HPDE6-E6E7 (cell line): Measurements from ENCODE around the gene GM2A.

Source experiments
- DNase-seq: peaks from one replicate; pipeline ENCODE4 v3.0.0; 2011; ENCODE audit warnings: missing footprints; ENCODE audit errors: extremely low spot score

The GM2A gene

DNA sequence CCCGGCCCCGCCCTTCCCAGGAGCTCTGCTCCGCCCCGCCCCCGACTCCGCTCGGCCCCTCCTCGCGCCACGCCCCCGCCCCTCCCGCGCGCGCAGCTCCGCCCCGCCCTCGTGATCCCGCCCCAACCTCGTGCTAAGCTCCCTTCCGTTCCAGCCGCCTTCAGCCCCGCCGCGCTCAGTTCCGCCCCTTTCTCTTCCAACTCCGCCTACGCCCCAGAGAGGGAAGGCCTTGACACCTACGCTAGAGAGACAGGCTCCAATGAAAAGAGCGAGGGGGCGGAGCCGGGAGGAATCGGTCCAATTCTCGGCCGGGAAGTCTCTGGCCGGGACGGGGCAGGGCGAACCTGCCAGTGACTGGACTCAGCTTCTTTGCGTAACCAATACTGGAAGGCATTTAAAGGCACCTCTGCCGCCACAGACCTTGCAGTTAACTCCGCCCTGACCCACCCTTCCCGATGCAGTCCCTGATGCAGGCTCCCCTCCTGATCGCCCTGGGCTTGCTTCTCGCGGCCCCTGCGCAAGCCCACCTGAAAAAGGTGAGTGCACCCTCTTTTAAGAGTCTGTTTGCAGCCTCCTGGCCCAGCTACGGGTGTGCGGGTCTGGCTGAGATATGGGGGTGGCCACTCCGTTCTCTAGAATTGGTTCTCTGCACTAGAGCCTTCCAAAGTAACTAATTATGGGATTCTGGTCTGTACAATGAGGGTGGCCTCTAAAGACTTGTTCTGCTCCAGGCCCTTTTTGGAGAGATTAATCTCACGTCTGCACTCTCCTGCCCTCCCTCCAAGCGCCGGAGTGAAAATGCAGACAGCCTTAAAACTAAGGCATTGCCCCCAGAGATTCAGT, at the start of gene GM2A:
TSS of gene GM2A (plus strand) at position 424 of the 843 bp plus-strand sequence. CDS start at position 456, 32 bp downstream.
- DNase-seq, result peak; percentile 96

DNA sequence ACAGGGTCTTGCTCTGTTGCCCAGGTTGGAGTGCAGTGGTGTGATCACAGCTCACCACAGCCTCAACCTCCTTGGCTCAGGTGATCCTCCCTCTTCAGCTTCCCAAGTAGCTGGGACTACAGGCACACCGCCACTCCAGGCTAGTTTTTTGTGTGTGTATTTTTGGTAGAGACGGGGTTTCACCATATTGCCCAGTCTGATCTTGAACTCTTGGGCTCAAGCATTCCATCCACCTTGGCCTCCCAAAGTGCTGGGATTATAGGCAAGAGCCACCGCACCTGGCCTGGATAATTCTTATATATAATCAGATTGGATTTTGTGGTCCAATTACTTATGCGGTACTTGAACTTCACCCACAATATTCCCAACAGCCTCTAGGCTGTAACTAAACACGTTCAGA, 48.9 kb upstream of the GM2A start:
- no peak for DNase-seq

DNA sequence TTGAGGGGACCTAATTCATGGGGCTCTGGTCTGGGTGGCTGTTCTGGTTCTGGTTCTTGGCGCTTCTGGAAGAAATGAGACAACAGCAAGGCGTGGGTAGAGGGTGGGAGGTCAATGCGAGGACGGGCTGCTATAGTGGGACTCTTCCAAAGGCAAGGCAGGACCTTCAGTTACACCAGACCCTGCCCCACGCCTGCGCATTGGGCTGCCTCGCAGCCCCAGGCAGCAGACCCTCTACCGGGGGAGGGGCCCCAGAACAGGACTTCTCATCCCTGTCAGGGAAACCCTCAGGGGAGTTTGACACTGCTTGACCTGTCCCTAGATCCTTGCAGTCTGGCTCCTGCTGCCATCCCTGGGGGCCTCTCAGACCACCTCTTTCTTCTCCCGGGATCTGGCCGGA, 47.6 kb upstream of the GM2A start:
- no peak for DNase-seq

DNA sequence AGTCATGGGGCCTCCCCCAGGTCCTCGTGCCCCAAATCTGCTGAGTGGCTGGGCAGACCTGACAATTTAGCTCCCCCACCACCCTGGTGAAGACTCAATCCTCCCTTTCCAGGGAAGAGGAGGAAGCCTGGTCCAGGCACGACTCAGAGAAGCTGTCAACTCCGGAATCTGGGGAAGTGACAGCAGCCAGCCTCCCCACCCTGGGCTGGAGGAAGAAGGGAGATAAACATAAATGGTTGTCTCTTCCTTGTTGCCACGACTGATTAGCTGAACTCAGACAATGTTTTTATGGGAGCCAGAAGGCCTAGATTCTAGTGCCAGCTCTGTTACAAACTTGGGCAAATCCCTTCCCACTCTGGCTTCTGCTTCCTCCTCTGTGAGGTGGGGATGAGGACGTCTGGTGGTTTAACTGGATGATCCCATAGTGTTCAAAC, 44.5 kb upstream of the GM2A start:
- DNase-seq, result no peak

DNA sequence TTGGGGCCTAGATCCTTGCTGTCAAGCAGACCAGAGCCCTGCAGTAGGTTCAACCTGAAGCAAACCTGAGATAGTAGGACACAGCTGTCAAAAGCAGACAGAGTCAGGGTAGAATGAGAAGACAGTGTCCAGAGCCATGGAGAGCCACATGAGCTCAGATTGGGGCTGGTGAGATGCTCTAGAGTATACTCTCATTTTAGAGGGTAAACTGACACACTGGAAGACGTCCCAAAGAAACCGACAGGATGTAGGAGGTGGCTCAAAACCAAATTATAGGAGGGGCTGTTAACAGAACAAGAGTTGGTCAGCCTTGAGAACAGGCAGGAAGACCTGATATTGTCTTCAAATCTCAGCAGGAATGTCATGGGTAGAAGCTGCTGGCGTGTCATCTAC, 40.6 kb upstream of the GM2A start:
- no peak for DNase-seq

DNA sequence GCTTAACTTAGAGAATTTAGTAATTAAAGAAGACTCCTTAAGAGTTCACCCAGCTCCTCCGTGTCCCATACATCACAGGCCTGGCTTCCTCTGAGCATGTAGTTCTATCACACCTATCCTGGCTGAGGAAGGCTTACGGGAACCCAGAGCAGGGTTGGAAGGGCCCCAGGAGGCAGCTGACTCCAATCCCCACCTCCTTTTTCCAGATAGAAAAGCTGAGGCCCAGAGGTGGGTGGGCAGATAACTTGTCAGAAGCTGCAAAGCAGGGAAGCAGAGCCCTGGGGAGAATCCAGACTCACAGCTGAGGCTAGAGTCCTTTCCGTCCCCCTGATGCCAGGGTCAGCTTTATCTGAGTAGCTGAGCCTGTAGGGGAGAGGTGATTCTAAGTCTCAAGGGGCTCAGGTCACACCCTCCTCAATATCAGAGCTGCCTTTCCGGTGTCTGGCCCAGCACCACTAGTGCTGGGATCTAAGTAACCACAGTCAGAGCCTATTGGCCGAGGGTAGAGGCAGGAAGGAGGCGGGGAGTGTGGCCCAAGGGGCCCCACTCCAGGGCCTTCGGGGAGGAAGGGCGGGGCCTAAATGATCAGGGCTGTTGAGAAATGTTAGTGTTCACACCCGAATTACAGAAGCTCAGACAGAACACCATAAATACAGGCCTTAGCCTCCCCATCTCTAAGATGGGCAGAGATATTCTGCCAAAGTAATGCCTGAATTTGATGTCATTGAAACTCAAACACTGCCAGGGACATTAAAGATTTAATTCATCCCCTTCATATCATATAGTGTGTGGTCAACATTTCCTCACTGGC, 39.0 kb upstream of the GM2A start:
- DNase-seq, result peak; percentile 57

DNA sequence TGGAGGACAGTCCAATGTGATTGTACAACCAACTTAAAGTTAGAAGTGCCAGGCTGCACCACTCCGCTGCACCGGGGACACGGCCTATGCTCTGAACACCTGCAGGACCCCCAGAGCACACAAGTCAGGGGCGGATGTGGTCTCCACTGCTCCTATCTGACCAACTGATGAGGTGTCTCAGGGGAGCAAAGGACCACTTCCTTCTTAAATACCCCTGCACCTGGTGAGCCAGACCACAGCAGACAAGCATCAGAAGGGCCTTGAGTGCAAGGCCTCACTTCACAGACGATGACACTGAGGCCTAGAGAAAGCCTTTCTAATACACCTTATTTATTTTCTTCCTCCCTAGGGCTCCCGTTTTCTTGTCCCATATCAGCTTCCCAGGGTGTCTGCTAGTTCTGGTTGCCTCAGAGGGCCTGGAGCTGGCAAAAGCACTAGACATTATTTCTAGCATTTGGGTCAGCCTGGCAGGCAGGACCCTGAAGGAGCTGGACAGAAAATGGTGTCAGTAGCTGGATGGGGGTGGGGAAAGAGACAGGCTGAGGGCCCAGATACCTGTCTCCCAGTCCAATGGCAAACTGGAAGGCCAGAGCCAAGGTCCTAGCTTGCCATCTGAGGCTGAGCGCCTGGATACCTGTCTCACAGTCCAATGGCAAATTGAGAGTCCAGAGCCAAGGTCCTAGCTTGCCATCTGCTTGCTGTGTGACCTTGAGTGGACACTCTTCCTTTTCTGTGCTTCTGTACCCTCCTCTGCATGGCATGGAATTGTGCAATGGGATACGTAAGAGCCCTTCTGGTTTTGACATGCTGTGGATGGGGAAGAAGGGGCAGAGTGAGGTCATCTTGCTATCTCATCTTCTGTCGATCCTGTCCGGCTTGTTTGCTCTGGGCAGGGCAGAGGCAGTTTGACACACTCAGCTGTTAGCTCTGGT, 38.1 kb upstream of the GM2A start:
- peak; percentile 58 for DNase-seq

DNA sequence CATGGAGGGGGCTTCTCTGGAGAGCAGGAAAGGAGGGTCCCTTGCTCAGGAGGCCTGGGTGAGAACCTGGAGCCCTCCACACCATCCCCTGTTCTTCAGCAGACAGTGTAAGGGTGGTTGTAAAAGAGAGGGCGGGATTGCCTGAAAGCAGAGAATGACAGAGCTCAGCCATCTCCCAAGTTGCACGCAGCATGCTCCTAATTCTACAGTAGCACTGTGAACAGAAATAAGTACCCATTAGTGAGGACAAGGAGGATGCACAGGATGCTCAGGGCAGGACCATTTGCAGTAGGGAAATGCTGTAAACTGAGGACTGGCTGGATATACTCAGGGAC, 37.5 kb upstream of the GM2A start:
- no peak for DNase-seq

DNA sequence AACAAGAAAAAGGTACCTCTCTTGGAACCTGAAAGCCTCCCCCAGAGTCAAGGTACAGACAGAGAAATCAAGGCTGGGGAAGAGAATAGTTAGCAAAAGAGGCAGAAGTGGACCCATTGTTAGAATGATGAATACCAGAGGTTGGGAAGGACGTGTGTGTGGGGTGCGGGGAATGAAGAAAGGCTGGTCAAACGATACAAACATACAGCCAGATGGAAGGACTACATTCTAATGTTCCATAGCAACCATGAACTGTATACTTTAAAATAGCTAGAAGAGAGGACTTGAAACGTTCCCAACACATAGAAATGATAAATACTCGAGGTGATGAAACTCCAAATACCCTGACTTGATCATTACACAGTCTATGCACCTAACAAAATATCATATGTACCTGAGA, 36.2 kb upstream of the GM2A start:
- no peak for DNase-seq

DNA sequence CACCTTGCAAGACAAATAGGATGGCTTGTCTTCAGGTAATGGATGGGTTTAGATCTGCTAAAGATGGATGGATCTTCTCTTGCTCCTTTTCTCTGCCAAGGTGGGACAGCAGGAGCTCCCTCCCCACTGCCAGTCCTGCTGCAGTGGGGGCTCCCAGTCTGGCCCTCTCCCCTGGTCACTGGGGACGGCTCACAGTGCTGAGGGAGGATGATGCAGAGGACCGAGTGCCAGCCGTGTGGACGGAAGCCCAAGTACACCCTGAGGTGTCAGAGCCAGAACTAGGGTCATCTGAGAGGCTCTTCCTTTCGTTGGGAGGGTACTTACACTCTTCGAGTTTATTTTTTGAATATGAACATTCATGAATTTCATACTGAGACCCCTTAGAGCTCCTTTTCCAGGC, 34.8 kb upstream of the GM2A start:
- DNase-seq, result no peak

DNA sequence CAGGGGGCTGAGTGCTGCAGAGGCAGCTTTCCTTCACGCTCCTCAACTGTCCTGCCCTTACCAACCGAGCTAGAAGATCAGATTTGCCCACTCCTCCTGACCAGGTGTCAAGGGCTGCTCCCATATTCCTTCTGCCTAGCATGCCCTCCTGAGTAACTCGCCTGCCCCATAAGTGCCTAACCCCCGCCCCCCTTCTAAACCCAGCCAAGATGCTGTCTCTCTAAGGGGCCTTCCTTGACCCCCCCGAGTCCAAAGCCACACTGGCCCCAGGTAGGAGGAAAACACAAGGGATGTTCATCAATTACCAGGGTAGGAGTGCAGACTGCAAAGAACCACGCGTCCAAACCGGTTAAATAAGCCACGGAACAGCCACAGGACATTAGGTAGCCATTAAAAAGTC, 33.8 kb upstream of the GM2A start:
- no peak for DNase-seq

DNA sequence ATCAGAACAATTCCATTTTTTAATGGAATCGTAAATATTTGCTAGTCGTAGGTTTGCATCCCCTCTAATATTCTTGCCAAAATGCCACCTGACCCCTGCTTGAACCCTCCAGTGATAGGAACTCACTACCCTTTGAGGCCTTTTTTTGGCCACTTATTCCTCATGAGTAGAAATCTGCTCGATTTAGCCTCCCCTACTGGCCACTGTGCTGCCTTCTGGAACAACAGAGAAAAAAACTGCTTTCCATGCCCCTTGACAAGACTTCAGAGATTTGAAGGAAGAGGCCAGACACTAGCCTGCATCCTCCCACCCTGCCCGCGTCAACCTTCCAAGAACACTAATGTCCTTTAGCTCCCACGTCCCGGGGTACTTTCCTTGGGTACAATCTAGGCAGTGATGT, 33.2 kb upstream of the GM2A start:
- no peak for DNase-seq

DNA sequence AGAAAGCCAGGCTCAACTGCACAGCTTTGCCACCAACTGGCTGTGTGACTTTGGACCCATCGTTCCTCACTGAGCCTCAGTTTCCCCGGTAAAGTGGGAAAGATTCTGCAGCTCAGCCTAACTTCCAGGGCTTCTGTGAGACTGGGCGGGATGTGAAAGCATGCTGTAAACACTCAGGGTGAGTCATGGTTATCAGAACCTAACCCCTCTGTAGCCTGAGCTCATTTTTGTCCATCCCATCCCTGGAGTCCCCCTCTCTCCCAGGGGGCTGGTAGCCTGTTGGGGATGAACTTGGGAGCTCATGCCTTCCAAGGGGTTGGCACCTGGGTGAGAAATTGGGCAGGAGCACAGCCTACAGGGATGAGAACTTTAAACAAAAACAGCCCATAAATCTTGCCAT, 31.4 kb upstream of the GM2A start:
- DNase-seq, result no peak

DNA sequence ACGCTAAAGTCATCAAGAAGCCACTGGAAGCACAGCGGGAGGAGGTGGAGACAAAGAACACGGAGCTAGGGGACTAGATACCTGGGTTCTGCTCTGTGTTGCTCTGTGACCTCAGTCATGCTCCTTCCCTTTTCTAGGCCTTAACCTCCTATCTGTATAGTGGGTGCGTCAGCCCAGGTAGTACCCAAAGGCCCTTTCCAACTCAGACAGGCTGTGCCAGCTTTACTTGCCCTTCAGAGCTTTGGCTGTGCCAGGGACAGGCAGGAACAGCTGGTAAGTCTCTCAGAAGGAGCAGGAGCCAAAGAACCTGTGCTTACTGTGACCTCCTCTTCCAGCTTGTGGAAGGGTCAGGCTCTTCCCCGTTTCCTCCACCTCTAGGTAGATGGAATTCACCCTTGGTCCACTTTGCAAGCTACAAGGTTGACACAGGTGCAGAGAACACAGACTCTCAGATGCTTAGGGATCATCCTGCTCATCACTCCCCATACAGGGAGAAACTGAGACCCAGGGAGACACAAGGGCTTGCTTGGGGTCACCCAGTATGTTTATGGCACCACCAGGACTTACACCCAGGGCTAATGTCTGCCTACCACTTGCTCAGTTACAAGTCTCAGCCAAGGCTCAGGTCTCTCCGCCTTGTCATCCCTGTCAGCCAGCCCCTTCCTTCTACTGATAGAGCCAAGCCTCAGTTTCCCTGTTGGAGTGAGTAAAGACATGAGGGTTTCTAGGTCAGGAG, 30.8 kb upstream of the GM2A start:
- no peak for DNase-seq

DNA sequence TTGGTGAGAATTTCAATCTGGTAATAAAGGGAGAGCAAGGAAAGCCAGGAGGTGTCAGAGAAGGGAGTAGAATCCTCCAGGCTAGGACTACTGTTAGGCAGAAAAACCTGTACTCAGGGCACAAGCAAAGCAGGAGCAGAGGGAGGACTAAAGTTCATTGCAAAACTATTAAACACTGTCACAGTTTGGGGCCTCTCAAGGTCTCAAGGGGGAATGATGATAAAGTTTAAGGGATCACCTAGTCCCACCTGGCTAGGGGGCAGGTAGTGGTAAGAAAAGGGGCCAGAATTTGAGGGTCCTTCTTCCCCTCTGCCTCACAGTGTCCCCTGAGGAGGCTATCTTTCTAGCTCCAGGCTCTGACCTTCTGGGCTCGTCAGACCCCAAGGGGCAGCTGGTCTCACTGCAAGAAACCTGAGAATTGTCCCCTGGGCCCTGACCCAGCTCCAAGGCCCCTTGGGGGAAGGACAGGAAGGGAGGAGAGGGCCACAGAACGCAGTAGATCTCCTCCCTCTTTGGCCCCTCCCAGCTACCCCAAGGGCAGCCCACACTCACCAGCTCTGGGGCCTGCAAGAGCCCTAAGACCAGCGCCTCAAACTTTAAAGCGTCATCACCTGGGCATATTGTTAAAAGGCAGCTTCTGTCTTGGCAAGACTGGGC, 30.1 kb upstream of the GM2A start:
- DNase-seq, result no peak

DNA sequence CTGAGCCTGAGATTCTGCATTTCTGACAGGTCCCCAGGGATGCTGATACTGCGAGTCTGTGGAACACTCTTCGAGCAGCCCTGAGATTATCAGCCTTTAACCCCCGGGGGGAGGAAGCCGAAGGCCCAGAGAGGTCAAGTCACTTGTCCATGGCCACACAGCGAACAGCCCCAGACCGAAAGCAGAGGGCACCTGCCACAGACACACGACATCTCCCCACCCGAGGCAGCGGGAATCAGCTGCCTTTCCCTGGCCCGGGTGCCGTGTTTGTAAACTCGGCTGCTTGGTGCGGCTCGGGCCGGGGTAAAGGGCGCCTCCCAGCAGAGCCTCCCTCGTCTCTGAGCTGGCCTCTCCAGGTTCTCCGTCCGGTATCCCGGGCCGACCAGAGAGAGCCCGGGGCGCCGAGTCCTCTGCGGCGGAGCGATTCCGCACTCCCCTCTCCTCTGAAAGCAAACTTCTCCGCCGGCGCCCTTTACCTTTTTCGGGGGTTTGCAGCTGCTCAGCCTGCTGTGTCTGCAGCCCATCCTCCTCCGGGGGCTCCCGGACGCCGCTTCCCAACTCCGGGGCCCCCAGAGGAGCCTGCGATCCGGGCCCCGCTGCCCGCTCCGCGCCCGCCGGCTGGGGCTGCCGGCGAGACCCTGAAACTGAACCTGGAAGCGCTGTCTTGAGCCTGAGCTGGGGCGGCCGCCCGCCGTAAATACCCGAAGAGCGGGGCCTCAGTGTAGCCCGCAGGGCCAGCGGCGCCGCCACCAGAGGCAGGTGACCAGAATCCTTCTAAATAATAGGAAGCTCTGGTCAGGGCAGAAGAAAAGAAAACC, 29.3 kb upstream of the GM2A start, which contains the start of gene CCDC69:
TSS of gene CCDC69 (minus strand) at position 646 of the 818 bp plus-strand sequence. CDS start at position 524, 122 bp downstream.
- peak; percentile 85 for DNase-seq

DNA sequence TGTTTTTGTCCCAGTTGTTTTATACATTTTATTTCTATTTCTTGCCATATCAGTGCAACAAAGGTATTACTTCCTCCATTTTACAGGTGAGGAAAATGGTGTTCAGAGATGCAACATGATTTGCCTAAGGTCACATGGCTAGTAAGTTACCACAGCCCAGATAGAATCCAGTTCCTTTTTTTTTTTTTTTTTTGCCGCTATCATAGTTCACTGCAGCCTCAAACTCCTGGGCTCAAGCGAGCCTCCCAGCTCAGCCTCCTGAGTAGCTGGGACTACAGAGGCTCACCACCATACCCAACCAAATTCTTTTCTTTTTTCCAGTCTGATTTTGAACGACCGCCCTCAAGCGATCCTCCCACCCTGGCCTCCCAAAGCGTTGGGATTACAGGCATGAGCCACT, 28.6 kb upstream of the GM2A start:
- DNase-seq, result no peak

DNA sequence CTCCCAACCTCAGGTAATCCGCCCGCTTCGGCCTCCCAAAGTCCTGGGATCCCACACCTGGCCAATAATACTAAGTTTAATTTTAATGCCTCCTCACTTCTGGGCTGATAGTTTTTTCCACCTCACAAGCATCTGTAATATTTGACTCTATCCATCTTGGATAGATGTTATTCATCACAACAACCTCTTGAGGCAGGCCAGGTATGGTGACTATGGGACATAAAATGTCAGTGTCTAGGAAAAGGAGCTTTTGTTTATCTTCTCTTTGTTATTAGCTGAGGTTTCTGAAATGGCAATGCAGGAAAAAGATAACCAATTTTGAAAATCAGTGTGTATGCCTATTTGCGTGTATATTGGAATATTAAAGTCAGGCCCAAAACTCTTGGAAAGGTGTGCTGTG, 27.9 kb upstream of the GM2A start:
- no peak for DNase-seq

DNA sequence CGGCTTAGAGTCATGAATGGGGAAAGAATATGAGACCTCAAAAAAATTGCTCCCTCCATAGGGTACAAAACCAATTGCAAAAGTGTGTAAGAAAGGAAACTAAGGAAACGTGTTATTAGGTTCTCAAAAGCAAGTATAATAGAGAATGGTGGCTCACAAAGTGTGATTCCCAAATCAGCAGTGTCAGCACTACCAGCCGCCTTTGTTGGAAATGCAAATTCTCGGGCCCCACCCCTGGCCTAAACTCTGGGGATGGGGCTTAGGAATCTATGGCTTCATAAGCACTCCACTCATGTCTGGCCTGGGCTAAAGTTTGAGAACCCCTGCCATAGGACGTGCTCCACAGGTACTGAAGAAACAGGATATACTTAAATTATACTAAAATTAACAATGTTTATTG, 27.5 kb upstream of the GM2A start:
- no peak for DNase-seq

DNA sequence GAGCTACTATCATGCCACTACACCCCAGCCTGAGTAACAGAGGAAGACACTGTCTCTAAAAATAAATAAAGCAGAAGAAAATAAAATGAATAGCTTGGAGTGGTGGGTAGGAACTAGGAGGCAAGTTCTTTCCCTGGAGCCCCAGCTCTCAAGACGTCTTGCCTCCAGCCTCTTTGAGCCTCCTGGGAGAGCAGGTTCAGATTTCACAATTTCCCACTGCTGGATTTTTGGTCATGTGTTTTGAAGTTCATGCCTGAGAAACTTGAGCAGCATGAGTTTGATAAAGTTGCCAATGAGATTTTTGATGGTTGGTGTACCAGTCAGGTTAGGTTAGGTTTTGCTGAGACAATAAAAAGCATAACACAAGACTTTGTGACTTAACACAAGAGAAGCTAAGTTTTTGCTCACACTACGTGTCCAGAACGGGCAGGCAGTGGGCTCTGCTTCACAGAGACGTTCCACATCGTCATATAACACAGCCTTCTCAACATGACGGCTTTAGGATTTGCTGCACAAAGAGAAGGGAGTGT, 25.0 kb upstream of the GM2A start:
- no peak for DNase-seq
